ENCODE results near the gene DNMT3B.
"Not testable (repeated sequence)": the region's sequence is repeated elsewhere in the genome, so short reads cannot be mapped to it uniquely, and the experiment has no call there.

The DNMT3B gene

DNA sequence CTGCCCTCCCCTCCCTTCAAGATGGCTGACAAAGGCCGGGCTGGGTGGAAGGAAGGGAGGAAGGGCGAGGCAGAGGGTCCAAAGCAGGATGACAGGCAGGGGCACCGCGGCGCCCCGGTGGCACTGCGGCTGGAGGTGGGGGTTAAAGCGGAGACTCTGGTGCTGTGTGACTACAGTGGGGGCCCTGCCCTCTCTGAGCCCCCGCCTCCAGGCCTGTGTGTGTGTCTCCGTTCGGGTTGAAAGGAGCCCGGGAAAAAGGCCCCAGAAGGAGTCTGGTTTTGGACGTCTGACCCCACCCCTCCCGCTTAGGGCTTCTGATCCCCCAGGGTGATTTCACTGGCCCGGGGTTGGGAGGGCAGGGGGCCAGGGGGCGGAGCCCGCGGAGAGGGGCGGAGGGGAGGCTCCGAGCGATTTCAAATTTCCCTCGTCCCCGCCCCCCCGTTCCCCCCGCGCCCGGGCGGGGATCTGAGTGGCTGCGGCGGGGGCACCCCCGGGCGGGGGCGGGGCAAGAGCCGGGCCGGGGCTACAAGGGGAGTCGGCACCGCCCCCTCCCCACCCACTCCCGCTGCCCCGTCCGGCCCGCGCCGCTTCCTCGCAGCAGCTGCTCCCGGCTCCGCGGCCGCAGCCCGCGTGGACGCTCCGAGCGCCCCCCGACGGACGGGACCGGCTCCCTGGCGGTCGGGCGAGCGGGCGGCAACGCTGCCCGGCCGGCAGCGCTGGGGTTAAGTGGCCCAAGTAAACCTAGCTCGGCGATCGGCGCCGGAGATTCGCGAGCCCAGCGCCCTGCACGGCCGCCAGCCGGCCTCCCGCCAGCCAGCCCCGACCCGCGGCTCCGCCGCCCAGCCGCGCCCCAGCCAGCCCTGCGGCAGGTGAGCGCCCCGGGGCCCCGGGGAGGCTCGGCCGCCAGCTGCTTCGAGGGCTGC is at the start of gene DNMT3B:
DNMT3B (plus strand) TSS at position 555 of the 923 bp plus-strand sequence. CDS start 17,939 bp downstream, outside the sequence.
- peak; percentile 52 to 66 for DNase-seq (ENCODE audit: low read depth in 2 of 2)

- no peak for DNase-seq (ENCODE audit: low read depth in 2 of 2)
Measured at GRCh38 chr20:32718749-32719348, 43.3 kb upstream of the DNMT3B start.

- no peak for DNase-seq (ENCODE audit: low read depth in 2 of 2)
Measured at GRCh38 chr20:32727683-32728082, 34.5 kb upstream of the DNMT3B start.

DNA sequence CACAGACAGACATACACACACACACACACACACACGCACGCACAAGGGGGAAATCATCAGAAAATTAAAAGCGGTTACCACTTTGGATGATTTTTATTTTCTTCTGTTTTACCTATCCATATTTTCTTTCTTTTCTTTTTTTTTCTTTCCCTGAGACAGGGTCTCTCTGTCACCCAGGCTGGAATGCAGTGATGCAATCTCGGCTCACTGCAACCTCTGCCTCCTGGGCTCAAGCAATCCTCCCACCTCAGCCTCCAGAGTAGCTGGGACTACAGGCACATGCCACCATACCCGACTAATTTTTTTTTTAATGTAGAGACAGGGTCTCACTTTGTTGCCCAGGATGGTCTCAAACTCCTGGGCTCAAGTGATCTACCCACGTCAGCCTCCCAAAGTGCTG is 33.8 kb upstream of the DNMT3B start:
- not testable (repeated sequence) for DNase-seq (ENCODE audit: low read depth in 2 of 2)

GRCh38 chr20:32729334-32729733 is 32.9 kb upstream of the DNMT3B start:
- not testable (repeated sequence) for DNase-seq (ENCODE audit: low read depth in 2 of 2)

- DNase-seq (ENCODE audit: low read depth in 2 of 2) = no peak
Measured at GRCh38 chr20:32731882-32732266, 30.3 kb upstream of the DNMT3B start.

DNA sequence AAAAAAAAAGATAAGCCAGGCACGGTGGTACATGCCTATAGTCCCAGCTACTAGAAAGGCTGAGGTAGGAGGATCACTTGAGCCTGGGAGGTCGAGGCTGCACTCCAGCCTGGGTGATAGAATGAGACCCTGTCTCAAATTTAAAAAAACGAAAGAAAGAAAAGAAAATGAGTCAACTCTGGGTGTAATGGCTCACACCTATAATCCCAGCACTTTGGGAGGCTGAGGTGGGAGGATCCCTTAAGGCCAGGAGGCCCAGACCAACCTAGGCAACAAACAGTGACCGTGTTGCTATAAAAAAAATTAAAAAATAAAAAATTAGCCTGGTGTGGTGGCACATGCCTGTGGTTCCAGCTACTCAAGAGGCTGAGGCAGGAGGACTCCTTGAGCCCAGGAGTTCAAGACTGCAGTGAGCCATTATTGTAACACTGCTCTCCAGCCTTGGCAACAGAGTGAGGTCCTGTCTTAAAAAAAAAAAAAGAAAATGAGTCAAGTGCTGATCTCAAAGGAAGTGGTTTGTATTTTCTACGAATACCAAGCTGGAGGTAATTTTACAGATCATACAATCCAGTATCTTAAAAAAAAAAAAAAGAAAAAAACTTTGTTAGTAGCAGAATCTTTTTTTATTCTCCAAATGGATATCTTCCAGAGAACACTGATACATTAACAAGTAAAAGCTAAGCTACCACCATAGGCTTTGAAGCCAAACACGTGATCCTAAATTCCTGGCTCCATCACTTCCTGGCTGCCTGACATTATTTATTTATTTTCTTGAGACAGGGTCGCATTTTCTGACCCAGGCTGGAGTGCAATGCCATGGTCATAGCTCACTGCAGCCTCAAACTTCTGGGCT is 24.6 kb upstream of the DNMT3B start:
- no peak for DNase-seq (ENCODE audit: low read depth in 2 of 2)

GRCh38 chr20:32741151-32741550 is 21.0 kb upstream of the DNMT3B start:
- DNase-seq (ENCODE audit: low read depth in 2 of 2) = no peak

- no peak for DNase-seq (ENCODE audit: low read depth in 2 of 2)
Measured at GRCh38 chr20:32742322-32743236, 19.6 kb upstream of the DNMT3B start.

- peak; percentile 38 to 57 for DNase-seq (ENCODE audit: low read depth in 2 of 2)
Measured at GRCh38 chr20:32743237-32744112, 18.7 kb upstream of the DNMT3B start, which contains the start of gene COMMD7. Gene COMMD7 (minus strand): TSS chr20:32743467. CDS start chr20:32743391, 76 bp downstream.

GRCh38 chr20:32749914-32750637 is 12.1 kb upstream of the DNMT3B start:
- DNase-seq (ENCODE audit: low read depth in 2 of 2) = no peak

DNA sequence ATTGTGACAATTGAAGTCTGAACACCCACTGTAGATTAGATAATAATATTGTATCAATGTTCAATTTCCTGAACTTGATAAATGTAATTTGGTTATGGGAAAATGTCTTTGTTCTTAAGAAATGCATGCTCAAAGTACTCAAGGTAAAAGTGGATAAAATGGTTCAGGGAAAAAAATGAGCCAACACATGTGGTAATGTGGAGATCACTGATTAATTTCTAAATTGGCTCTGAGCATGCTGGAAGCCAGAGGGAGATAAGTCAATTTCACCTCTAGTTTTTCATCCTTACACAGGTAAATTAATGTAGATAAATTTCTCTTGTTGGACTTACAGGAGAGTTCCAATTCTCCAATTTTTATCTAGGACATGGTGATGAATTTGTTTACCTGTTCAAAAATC is 10.9 kb upstream of the DNMT3B start:
- DNase-seq (ENCODE audit: low read depth in 2 of 2) = no peak

- no peak for DNase-seq (ENCODE audit: low read depth in 2 of 2)
Measured at GRCh38 chr20:32751702-32752457, 10.3 kb upstream of the DNMT3B start.

GRCh38 chr20:32752458-32753250 is 9.5 kb upstream of the DNMT3B start:
- DNase-seq (ENCODE audit: low read depth in 2 of 2) = no peak

DNA sequence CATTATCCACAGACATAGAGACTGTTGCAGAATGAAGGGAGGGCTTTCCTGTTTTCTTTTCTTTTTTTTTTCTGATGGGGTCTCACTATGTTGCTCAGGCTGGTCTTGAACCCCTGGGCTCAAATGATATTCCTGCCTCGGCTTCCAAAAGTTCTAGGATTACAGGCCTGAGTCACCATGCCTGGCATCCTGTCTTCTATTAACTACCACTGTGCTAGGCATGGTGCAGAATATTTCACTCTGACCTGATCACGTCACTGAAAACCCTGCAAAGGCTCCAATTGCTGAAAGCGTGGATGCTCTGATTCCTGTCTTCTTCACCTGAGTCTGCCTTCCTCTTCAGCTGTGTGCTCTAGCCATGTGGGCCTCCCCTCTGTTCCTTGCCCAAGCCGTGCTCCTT is 8.5 kb upstream of the DNMT3B start:
- DNase-seq (ENCODE audit: low read depth in 2 of 2) = no peak

- DNase-seq (ENCODE audit: low read depth in 2 of 2) = no peak
Measured at GRCh38 chr20:32756156-32756555, 6.0 kb upstream of the DNMT3B start.

DNA sequence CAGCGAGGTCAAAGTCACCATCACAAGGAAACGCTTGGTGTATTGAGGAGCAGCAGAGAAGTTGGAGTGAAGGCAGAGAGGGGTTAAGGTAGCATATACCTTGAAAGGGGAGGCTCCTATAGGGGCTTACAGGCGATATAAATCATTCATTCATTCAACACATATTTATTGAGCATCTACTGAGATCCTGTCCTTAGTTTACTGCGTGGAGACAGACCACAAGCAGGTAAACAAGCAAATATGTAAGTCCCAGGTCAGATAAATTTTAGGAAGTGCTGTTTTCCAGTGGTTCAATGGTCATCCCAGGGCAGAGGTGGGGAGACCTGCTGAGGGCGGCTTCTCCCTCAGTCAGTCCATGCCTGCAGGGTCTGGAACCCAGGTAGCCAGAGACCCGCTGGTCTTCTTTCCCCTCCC is 761 bp upstream of the DNMT3B start:
- no peak for DNase-seq (ENCODE audit: low read depth in 2 of 2)

DNA sequence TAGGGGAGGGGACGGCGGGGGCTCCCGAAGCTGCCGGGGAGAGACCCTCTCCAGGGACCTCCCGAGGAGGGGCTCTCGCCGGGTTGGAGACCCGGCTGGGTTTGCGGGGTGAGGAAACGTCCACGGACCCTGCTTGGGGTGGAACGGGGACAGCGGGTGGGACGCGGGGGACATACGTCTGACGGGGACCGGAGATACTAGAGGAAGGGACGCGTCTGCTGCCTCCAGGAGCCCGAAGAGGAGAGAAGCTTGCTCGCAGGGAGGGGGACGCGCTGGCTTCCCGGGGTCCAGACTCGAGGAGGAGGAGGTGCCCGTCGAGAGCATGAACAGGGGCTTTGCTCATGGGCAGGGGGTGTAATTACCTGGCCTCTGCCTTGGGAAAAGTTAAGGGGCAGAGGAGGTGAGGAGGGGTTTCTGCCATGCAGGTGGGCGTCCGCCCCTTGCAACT is 593 bp downstream of the DNMT3B start:
- DNase-seq (ENCODE audit: low read depth in 2 of 2) = no peak
